Endothelial cell of umbilical vein (primary cell): ENCODE measurements around the gene SLC35D2. TPM values are rescaled to one million over a fixed set of nuclear protein-coding genes. Genes with fewer than 3 reads are reported as not detected.
"Not testable (repeated sequence)": the region's sequence is repeated elsewhere in the genome, so short reads cannot be mapped to it uniquely, and the experiment has no call there.

Experiments
- BruUV-seq: library from RNA; stranded (reverse); fragments of 400-500 nt; replicated peaks from 2 replicates; lab custom pipeline; 2021; lab: Mats Ljungman, UMichigan
- CTCF ChIA-PET: fragments of 300-600, 350-600 bp; sonication (Branson Sonifier 250); formaldehyde crosslinking; loops from one replicate; lab custom pipeline; 2021; ENCODE audit warnings: antibody characterized with exemption, inconsistent platforms; lab: Charles Lee
- POLR2A ChIA-PET: fragments of 300-600, 350-600 bp; sonication (Branson Sonifier 250); formaldehyde crosslinking; loops from one replicate; lab custom pipeline; 2021; ENCODE audit warnings: antibody characterized with exemption, inconsistent platforms; lab: Charles Lee
- DNase-seq: peaks from one replicate; pipeline ENCODE4 v3.0.0-alpha.2; 2011; ENCODE audit warnings: low read depth, low spot score
- FAIRE-seq: peaks from 2 replicates; lab custom pipeline; 2011; peaks lifted over from hg19 to GRCh38; lab: Jason Lieb, UNC
- H2AFZ ChIP-seq: 2 replicates; pipeline ENCODE4 v1.6.0; 2012; ENCODE audit warnings: low read depth, low read length, control low read depth, inconsistent platforms
- H3K27ac ChIP-seq: 2 replicates; pipeline ENCODE4 v1.5.1; 2011; ENCODE audit warnings: low read depth, mild to moderate bottlenecking, control low read depth, low read length, moderate library complexity; ENCODE audit not compliant: insufficient read depth
- H3K27me3 ChIP-seq, 2 experiments: 2 replicates each; pipeline versions ENCODE4 v1.6.0 to v1.6.1; 2011; ENCODE audit warnings: low read length in 2 of 2, mixed read lengths in 1 of 2; ENCODE audit not compliant: control insufficient read depth in 2 of 2, insufficient read depth in 2 of 2
- H3K36me3 ChIP-seq, 2 experiments: 2 replicates in 1 of 2; 3 replicates in 1 of 2; pipeline ENCODE4 v1.5.1; 2011; ENCODE audit warnings: low read length in 2 of 2, mild to moderate bottlenecking in 1 of 2, moderate library complexity in 1 of 2; ENCODE audit not compliant: control insufficient read depth in 2 of 2, insufficient read depth in 2 of 2; ENCODE audit errors: extremely low read depth in 1 of 2
- H3K4me1 ChIP-seq: 3 replicates; pipeline ENCODE4 v1.5.1; 2011; ENCODE audit warnings: mild to moderate bottlenecking, low read length; ENCODE audit not compliant: control insufficient read depth, insufficient read depth; ENCODE audit errors: extremely low read depth
- H3K4me2 ChIP-seq: 2 replicates; pipeline ENCODE4 v1.6.1; 2011; ENCODE audit warnings: low read length, control low read depth, mixed read lengths; ENCODE audit not compliant: insufficient read depth
- H3K4me3 ChIP-seq, 3 experiments: fragments of 200-600 bp in 1 of 3; sonication (generic), shearing (Covaris generic) in 1 of 3; replicated peaks in 1 of 3; 2 replicates each; pipeline ENCODE4 v1.5.1; 2011 to 2016; ENCODE audit warnings: control low read depth in 3 of 3, low read length in 3 of 3, mild to moderate bottlenecking in 2 of 3, inconsistent platforms in 1 of 3, low read depth in 1 of 3, moderate library complexity in 1 of 3; ENCODE audit not compliant: insufficient read depth in 1 of 3
- H3K79me2 ChIP-seq: 2 replicates; pipeline ENCODE4 v1.6.0; 2012; ENCODE audit warnings: low read length, inconsistent platforms; ENCODE audit not compliant: control insufficient read depth, insufficient read depth
- H3K9ac ChIP-seq: replicated peaks from 2 replicates; pipeline ENCODE3; 2011; ENCODE audit warnings: low read length, control low read depth; ENCODE audit not compliant: insufficient read depth; ENCODE audit errors: extremely low read depth
- H3K9me1 ChIP-seq: replicated peaks from 3 replicates; pipeline ENCODE4 v1.6.0; 2011; ENCODE audit warnings: mild to moderate bottlenecking, low read length; ENCODE audit not compliant: control insufficient read depth, insufficient read depth; ENCODE audit errors: extremely low read depth
- H3K9me3 ChIP-seq: replicated peaks from 2 replicates; pipeline ENCODE4 v1.5.1; 2012; ENCODE audit warnings: low read length, inconsistent platforms; ENCODE audit not compliant: control insufficient read depth, insufficient read depth
- H4K20me1 ChIP-seq: replicated peaks from 2 replicates; pipeline ENCODE3; 2011; ENCODE audit warnings: mild to moderate bottlenecking, low read length; ENCODE audit not compliant: control insufficient read depth, insufficient read depth; ENCODE audit errors: extremely low read depth
- CTCF ChIP-seq, 2 donors: IDR thresholded peaks; 1 replicate in 1 of 2; 2 replicates in 1 of 2; pipeline ENCODE4 v1.5.1; 2011; ENCODE audit warnings: low read length in 2 of 2, mild to moderate bottlenecking in 2 of 2, moderate library complexity in 2 of 2, control low read depth in 1 of 2, inconsistent platforms in 1 of 2, low read depth in 1 of 2; ENCODE audit not compliant: insufficient read depth in 1 of 2; ENCODE audit errors: extremely low read depth in 1 of 2
- EZH2 ChIP-seq: IDR thresholded peaks from 2 replicates; pipeline ENCODE4 v1.6.1; 2012; ENCODE audit warnings: borderline replicate concordance, low read depth, mild to moderate bottlenecking, moderate library complexity, low read length, inconsistent platforms; ENCODE audit not compliant: severe bottlenecking
- FOS ChIP-seq: IDR thresholded peaks from 2 replicates; pipeline ENCODE4 v1.6.1; 2011; ENCODE audit warnings: mild to moderate bottlenecking, low read length, moderate library complexity, borderline replicate concordance; ENCODE audit not compliant: insufficient read depth
- GATA2 ChIP-seq: IDR thresholded peaks from 2 replicates; pipeline ENCODE4 v1.7.0; 2011; ENCODE audit warnings: low read depth, mild to moderate bottlenecking, moderate library complexity, mixed read lengths, low read length; ENCODE audit not compliant: insufficient read length, insufficient read depth
- JUN ChIP-seq: IDR thresholded peaks from 2 replicates; pipeline ENCODE4 v1.6.1; 2011; ENCODE audit warnings: borderline replicate concordance, low read depth; ENCODE audit not compliant: insufficient read length, insufficient read depth
- MAX ChIP-seq: IDR thresholded peaks from 2 replicates; pipeline ENCODE4 v1.6.1; 2011; ENCODE audit not compliant: insufficient read depth, insufficient read length
- MYC ChIP-seq: IDR thresholded peaks from one replicate; pipeline ENCODE4 v1.6.1; 2011; ENCODE audit warnings: mild to moderate bottlenecking, low read depth, low read length
- POLR2A ChIP-seq: IDR thresholded peaks from 2 replicates; pipeline ENCODE4 v1.6.1; 2012; ENCODE audit warnings: low read depth, mild to moderate bottlenecking, control low read depth, low read length
- POLR2AphosphoS5 ChIP-seq: IDR thresholded peaks from 2 replicates; pipeline ENCODE4 v1.6.1; 2012; ENCODE audit warnings: low read depth, mild to moderate bottlenecking, control low read depth, low read length, moderate library complexity; ENCODE audit not compliant: insufficient read depth
- dilution Hi-C: fragments of 300-500 bp; cut with MboI; formaldehyde crosslinking; loops from one replicate; pipeline ENCODE4 v1.15.0; 2019; ENCODE audit warnings: low sequenced_read_pairs; ENCODE audit not compliant: extremely low pct_ligation_motif_present
- intact Hi-C: fragments of 100-400 bp; cut with micrococcal nuclease; formaldehyde crosslinking; loops from one replicate; pipeline ENCODE4 v1.10.0; 2022
- polyA plus RNA-seq, 4 experiments: library from polyadenylated mRNA; depleted of rRNA in 3 of 4; stranded (reverse) in 3 of 4; unstranded in 1 of 4; fragments of >200 nt; gene quantifications; 2 replicates each; pipeline versions ENCODE4 v1.2.1 to v1.2.3, GENCODE V29; 2011 to 2012; ENCODE audit warnings: missing spikeins in 1 of 4
- total RNA-seq: library from RNA; stranded (reverse); gene quantifications from 2 replicates; pipeline ENCODE4 v1.2.3, GENCODE V29; 2021

SLC35D2 gene
- total and polyA plus RNA-seq, 2 donors (not counting 3 experiments of a cell fraction or from before 2014, with no cell fraction given): 21.1 to 29.9 TPM

- H3K9me3 ChIP-seq, H3K4me2 ChIP-seq, CTCF ChIA-PET, POLR2A ChIA-PET, DNase-seq, intact Hi-C loops, H2AFZ ChIP-seq, H3K36me3 ChIP-seq, H4K20me1 ChIP-seq, H3K9ac ChIP-seq, H3K9me1 ChIP-seq, H3K79me2 ChIP-seq, dilution Hi-C loops, BruUV-seq, H3K27me3 ChIP-seq, H3K27ac ChIP-seq, H3K4me3 ChIP-seq, FAIRE-seq, H3K4me1 ChIP-seq: not testable (repeated sequence)
Observed at GRCh38 chr9:96322736-96323135, 60.8 kb downstream of the SLC35D2 start.

- H3K9me1 ChIP-seq, H3K4me1 ChIP-seq, H3K27ac ChIP-seq, POLR2A ChIA-PET, FAIRE-seq, H3K4me2 ChIP-seq, dilution Hi-C loops, H3K4me3 ChIP-seq, BruUV-seq, H3K79me2 ChIP-seq, CTCF ChIA-PET, H3K9me3 ChIP-seq, H3K36me3 ChIP-seq, intact Hi-C loops, DNase-seq, H4K20me1 ChIP-seq, H2AFZ ChIP-seq, H3K27me3 ChIP-seq, H3K9ac ChIP-seq: not testable (repeated sequence)
Observed at GRCh38 chr9:96322210-96322609, 61.3 kb downstream of the SLC35D2 start.

- Histone ChIP-seq H4K20me1 (no peaks in the 10 kb centered on the region), H3K4me3 (no peak overlapping the region), H3K36me3 (no peaks in the 10 kb centered on the region), H3K9ac (no peak overlapping the region), H2AFZ (no peak overlapping the region), H3K79me2 (no peaks in the 10 kb centered on the region), H3K27ac (no peak overlapping the region), H3K4me2 (no peak overlapping the region), H3K9me1 (no peaks in the 10 kb centered on the region), H3K9me3 (no peaks in the 10 kb centered on the region), H3K27me3 (no peaks in the 10 kb centered on the region), H3K4me1 (no peaks in the 10 kb centered on the region)
- FAIRE-seq (no peak), DNase-seq (no peak)
- CTCF ChIA-PET: no interaction called here
- dilution Hi-C loops: no loop called here
- intact Hi-C loops: no loop called here
- POLR2A ChIA-PET: no interaction called here
- TF ChIP-seq EZH2 (no peak), MYC (no peak), POLR2AphosphoS5 (no peak), MAX (no peak), POLR2A (no peak), CTCF (IDR thresholded peaks at IDR 0.05; ENCODE audit: extremely low read depth in 1 of 2, insufficient read depth in 1 of 2, low read depth in 1 of 2, low read length in 2 of 2) (no peak), FOS (no peak), GATA2 (no peak), JUN (no peak)
- no TSS peak for BruUV-seq
Observed at GRCh38 chr9:96321515-96321914, 62.0 kb downstream of the SLC35D2 start.
